PC-9 (cell line): Measurements from ENCODE around the gene RAVER1. TPM values are rescaled to one million over a fixed set of nuclear protein-coding genes. Genes with fewer than 3 reads are reported as not detected.
"Not testable (repeated sequence)": the region's sequence is repeated elsewhere in the genome, so short reads cannot be mapped to it uniquely, and the experiment has no call there.

Source experiments
- BruUV-seq: library from RNA; stranded (reverse); fragments of 400-500 nt; replicated peaks from 2 replicates; lab custom pipeline; 2021; lab: Mats Ljungman, UMichigan
- CTCF ChIA-PET: fragments of 300-600 bp; sonication (Branson Sonifier 250); formaldehyde crosslinking; loops from one replicate; lab custom pipeline; 2022; ENCODE audit warnings: antibody characterized with exemption; lab: Charles Lee
- POLR2A ChIA-PET: fragments of 300-600 bp; sonication (Branson Sonifier 250); formaldehyde crosslinking; loops from one replicate; lab custom pipeline; 2022; ENCODE audit warnings: antibody characterized with exemption; ENCODE audit not compliant: unreplicated experiment; lab: Charles Lee
- DNase-seq, 2 experiments: peaks; one replicate each; pipeline versions ENCODE4 v3.0.0 to v3.0.0-alpha.2; 2015 to 2022; ENCODE audit warnings: mixed read lengths in 1 of 2
- H2AFZ ChIP-seq: fragments of 200-600 bp; sonication (generic); 2 replicates; pipeline ENCODE4 v1.8.1; 2017; ENCODE audit warnings: antibody characterized with exemption
- H3F3A ChIP-seq: fragments of 200-600 bp; sonication (generic); 2 replicates; pipeline ENCODE4 v1.8.1; 2017; ENCODE audit warnings: antibody characterized with exemption, mild to moderate bottlenecking, low read depth; ENCODE audit not compliant: insufficient read depth
- H3K27ac ChIP-seq: fragments of 200-600 bp; sonication (generic); 2 replicates; pipeline ENCODE4 v1.6.1; 2016; ENCODE audit warnings: mixed run types
- H3K27me3 ChIP-seq: fragments of 200-600 bp; sonication (generic); 2 replicates; pipeline ENCODE4 v1.6.1; 2016; ENCODE audit warnings: low read depth, mixed run types; ENCODE audit not compliant: insufficient read depth
- H3K36me3 ChIP-seq: fragments of 200-600 bp; sonication (generic); 2 replicates; pipeline ENCODE4 v1.6.1; 2016; ENCODE audit warnings: low read depth, mixed run types
- H3K4me1 ChIP-seq: fragments of 200-600 bp; sonication (generic); replicated peaks from 2 replicates; pipeline ENCODE4 v1.6.1; 2016; ENCODE audit warnings: mixed run types; ENCODE audit not compliant: insufficient read depth
- H3K4me2 ChIP-seq: fragments of 200-600 bp; sonication (generic); 2 replicates; pipeline ENCODE4 v1.6.1; 2017; ENCODE audit warnings: mixed run types
- H3K4me3 ChIP-seq: fragments of 200-600 bp; sonication (generic); 2 replicates; pipeline ENCODE4 v1.6.1; 2016; ENCODE audit warnings: mixed run types
- H3K79me2 ChIP-seq: fragments of 200-600 bp; sonication (generic); 2 replicates; pipeline ENCODE4 v1.6.1; 2017; ENCODE audit warnings: low read depth, mixed run types
- H3K9me2 ChIP-seq: fragments of 200-600 bp; sonication (generic); 2 replicates; pipeline ENCODE4 v1.8.1; 2017; ENCODE audit warnings: mild to moderate bottlenecking; ENCODE audit not compliant: insufficient read depth
- H3K9me3 ChIP-seq: fragments of 200-600 bp; sonication (generic); 2 replicates; pipeline ENCODE4 v1.8.1; 2016; ENCODE audit warnings: low read depth; ENCODE audit not compliant: insufficient read depth
- H4K20me1 ChIP-seq: fragments of 200-600 bp; sonication (generic); 2 replicates; pipeline ENCODE4 v1.8.1; 2017; ENCODE audit not compliant: insufficient read depth
- EZH2 ChIP-seq: fragments of 200-600 bp; sonication (generic); IDR thresholded peaks from 2 replicates; pipeline ENCODE4 v1.8.0; 2017; ENCODE audit warnings: antibody characterized with exemption, low read depth
- intact Hi-C: fragments of 100-400 bp; cut with micrococcal nuclease; formaldehyde crosslinking; loops from one replicate; pipeline ENCODE4 v1.10.0; 2022; ENCODE audit not compliant: unreplicated experiment
- total RNA-seq: library from RNA; stranded (reverse); gene quantifications from 2 replicates; pipeline ENCODE4 v1.2.3, GENCODE V29; 2021
- TF ChIP-seq, protein P1 (sequence below): fragments of 200-600 bp; sonication (generic); conservative IDR thresholded peaks from 2 replicates; pipeline ENCODE4 v1.6.1; 2017; ENCODE audit warnings: mixed run types, antibody characterized with exemption, mild to moderate bottlenecking, moderate library complexity

RAVER1 gene
- total RNA-seq, 1 experiment from 2014 or later: 52.9 TPM

DNA sequence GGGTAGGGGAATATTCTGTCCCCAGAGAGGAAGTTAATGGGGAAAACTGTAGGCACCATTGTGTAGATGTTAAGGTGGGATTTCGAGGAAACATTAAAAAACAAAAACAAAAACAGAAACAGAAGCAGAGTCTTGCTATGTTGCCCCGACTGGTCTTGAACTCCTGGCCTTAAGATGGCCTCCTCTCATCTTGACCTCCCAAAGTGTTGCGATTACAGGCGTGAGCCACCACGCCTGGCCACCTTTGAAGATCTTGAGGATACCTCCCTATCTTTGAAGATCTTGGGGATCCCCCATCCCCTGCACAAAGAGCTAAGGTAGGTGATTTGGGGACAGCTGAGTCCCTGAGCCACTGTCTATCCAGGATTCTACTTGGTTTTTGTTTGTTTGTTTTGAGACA is 6.6 kb upstream of the RAVER1 start:
- no peaks in the 10 kb centered on the region for H3K9me3 ChIP-seq
- CTCF ChIA-PET: interaction anchor here (0.6 kb wide), 1 partner anchor 64 kb away, joined by 4 read pairs; no protein-coding TSS in a partner anchor
- no peak overlapping the region for H3K4me2 ChIP-seq
- H3K4me1 ChIP-seq: no peaks in the 10 kb centered on the region
- H3K27ac ChIP-seq: no peak overlapping the region
- TF ChIP-seq EZH2: no peak
- TF ChIP-seq, protein P1, sequence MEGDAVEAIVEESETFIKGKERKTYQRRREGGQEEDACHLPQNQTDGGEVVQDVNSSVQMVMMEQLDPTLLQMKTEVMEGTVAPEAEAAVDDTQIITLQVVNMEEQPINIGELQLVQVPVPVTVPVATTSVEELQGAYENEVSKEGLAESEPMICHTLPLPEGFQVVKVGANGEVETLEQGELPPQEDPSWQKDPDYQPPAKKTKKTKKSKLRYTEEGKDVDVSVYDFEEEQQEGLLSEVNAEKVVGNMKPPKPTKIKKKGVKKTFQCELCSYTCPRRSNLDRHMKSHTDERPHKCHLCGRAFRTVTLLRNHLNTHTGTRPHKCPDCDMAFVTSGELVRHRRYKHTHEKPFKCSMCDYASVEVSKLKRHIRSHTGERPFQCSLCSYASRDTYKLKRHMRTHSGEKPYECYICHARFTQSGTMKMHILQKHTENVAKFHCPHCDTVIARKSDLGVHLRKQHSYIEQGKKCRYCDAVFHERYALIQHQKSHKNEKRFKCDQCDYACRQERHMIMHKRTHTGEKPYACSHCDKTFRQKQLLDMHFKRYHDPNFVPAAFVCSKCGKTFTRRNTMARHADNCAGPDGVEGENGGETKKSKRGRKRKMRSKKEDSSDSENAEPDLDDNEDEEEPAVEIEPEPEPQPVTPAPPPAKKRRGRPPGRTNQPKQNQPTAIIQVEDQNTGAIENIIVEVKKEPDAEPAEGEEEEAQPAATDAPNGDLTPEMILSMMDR: no peak
- no peak overlapping the region for H2AFZ ChIP-seq
- DNase-seq: no peak
- H3K9me2 ChIP-seq: no peaks in the 10 kb centered on the region
- POLR2A ChIA-PET: no interaction called here
- no peaks in the 10 kb centered on the region for H3K27me3 ChIP-seq
- no peaks in the 10 kb centered on the region for H3F3A ChIP-seq
- no peaks in the 10 kb centered on the region for H3K36me3 ChIP-seq
- BruUV-seq: no TSS peak
- no peaks in the 10 kb centered on the region for H3K79me2 ChIP-seq
- no peaks in the 10 kb centered on the region for H4K20me1 ChIP-seq
- intact Hi-C loops: no loop called here
- H3K4me3 ChIP-seq: no peak overlapping the region

DNA sequence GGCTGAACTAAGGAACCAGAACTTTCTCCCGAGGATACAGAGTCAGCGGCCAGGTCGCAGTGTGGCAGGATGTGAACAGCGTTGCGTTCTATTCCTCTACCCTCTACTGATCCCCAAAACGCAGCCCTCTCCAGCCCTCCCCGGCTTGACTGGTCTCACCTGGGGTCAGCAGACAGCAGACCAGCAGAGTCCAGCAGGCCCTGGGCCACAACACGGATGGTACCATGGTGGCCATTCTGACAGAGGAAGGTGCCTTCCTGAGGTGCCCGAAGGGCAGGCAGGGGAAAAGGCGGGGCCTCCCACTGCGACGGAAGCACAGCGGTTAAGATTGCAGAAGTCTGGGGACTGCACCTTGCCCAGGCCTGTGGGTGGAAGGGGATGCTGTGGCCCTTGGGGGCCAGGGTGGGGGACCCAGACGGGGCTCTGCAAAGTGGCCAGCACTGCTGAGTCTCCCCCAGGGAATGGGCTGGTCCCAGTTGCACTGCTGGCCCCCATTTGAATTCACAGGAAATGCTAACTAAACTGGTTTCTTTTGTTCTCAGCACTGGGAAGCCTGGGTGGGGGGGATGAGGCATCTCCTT is 6.1 kb upstream of the RAVER1 start, which contains the start of gene ICAM3:
ICAM3 (minus strand) TSS at position 245 of the 581 bp plus-strand sequence; CDS start at position 235, 10 bp downstream.
- Histone ChIP-seq H3K4me2 (no peak within 1 kb of the TSS), H4K20me1 (no peaks in the 10 kb centered on the region), H3K79me2 (no peaks in the 10 kb centered on the region), H3K9me3 (no peaks in the 10 kb centered on the region), H3F3A (0 out of 2 replicates have a peak, but pooled peaks cover 2% of the 10 kb centered on the region), H3K4me1 (no peaks in the 10 kb centered on the region), H3K27me3 (no peaks in the 10 kb centered on the region), H3K4me3 (no peak within 1 kb of the TSS), H2AFZ (no peak within 1 kb of the TSS), H3K27ac (no peak within 1 kb of the TSS), H3K9me2 (no peaks in the 10 kb centered on the region), H3K36me3 (no peaks in the 10 kb centered on the region)
- ChIA-PET POLR2A (no interaction called here), CTCF (interaction anchor here (0.6 kb wide), 1 partner anchor 64 kb away, joined by 4 read pairs; no protein-coding TSS in a partner anchor)
- intact Hi-C loops: no loop called here
- TF ChIP-seq, protein P1: no peak
- no peak for TF ChIP-seq EZH2
- no TSS peak for BruUV-seq
- DNase-seq: no peak

DNA sequence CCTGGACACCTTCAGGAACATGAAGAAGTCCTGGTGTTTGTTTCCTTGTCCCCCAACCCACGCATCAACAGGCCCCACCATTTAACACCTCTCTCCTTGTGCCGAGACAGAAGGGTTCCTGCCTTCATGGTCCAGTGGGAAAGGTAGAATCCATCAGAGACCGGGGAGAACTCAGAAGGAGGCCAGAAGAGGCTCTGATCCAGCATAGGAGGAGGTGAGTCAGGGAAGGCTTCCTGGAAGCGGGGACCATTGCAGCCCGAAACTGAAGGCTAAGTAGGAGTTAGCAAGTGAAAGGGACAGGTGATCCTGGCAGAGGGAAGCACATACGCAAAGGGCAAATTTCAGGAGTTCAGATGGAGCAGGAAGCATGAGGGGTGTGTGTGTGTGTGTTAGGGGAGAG is 5.6 kb upstream of the RAVER1 start:
- Histone ChIP-seq H2AFZ (no peak overlapping the region), H3K27me3 (no peaks in the 10 kb centered on the region), H3K4me3 (no peak overlapping the region), H3K4me2 (no peak overlapping the region), H4K20me1 (no peaks in the 10 kb centered on the region), H3K79me2 (no peaks in the 10 kb centered on the region), H3K9me3 (no peaks in the 10 kb centered on the region), H3K27ac (no peak overlapping the region), H3K4me1 (no peaks in the 10 kb centered on the region), H3K36me3 (no peaks in the 10 kb centered on the region), H3F3A (0 out of 2 replicates have a peak, but pooled peaks cover 4% of the 10 kb centered on the region), H3K9me2 (no peaks in the 10 kb centered on the region)
- no TSS peak for BruUV-seq
- no peak for DNase-seq
- CTCF ChIA-PET: no interaction called here
- no peak for TF ChIP-seq EZH2
- TF ChIP-seq, protein P1: no peak
- intact Hi-C loops: no loop called here
- POLR2A ChIA-PET: no interaction called here

DNA sequence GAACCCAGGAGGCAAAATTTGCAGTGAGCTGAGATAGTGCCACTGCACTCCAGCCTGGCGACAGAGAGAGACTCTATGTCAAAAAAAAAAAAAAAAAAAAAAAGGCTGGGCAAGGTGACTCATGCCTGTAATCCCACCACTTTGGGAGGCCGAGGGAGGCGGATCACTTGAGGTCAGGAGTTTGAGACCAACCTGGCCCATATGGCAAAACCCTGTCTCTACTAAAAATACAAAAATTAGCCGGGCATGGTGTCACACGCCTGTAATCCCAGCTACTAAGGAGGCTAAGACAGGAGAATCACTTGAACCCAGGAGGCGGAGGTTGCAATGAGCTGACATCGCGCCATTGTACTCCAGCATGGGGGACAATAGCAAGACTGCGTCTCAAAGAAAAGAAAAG is 3.4 kb upstream of the RAVER1 start:
- H3F3A ChIP-seq, H3K27me3 ChIP-seq, H3K27ac ChIP-seq, H3K9me3 ChIP-seq, H3K36me3 ChIP-seq, H3K4me3 ChIP-seq, BruUV-seq, POLR2A ChIA-PET, H3K9me2 ChIP-seq, H3K4me2 ChIP-seq, H4K20me1 ChIP-seq, H2AFZ ChIP-seq, H3K4me1 ChIP-seq, DNase-seq, intact Hi-C loops: not testable (repeated sequence)
- H3K79me2 ChIP-seq: peaks cover 14% of the 10 kb centered on the region
- CTCF ChIA-PET: interaction anchor here (0.6 kb wide), 1 partner anchor 59 kb away, joined by 5 read pairs; no protein-coding TSS in a partner anchor
